Prostate gland (tissue), 2 donors: ENCODE data around the gene FAM216B.

Experiments
- CTCF ChIP-seq, 4 experiments: fragments of 200-600 bp in 2 of 4; fragments of 450-650 bp in 2 of 4; sonication (generic) in 2 of 4; IDR thresholded peaks; 1 replicate in 3 of 4; 2 replicates in 1 of 4; pipeline ENCODE4 v1.5.1; 2016 to 2019; ENCODE audit warnings: antibody characterized with exemption in 4 of 4, mild to moderate bottlenecking in 2 of 4, moderate library complexity in 2 of 4
- POLR2A ChIP-seq: fragments of 450-650 bp; IDR thresholded peaks from one replicate; pipeline ENCODE4 v1.6.1; 2016; ENCODE audit warnings: antibody characterized with exemption, mild to moderate bottlenecking
- POLR2AphosphoS5 ChIP-seq: sonication (generic); formaldehyde crosslinking; IDR thresholded peaks from one replicate; pipeline ENCODE4 v1.6.1; 2017; ENCODE audit warnings: antibody characterized with exemption

- TF ChIP-seq POLR2AphosphoS5 (no peak), CTCF (IDR thresholded peaks at IDR 0.05) (no peak), POLR2A (no peak)
Observed at GRCh38 chr13:42807241-42807640, 25.9 kb downstream of the FAM216B start.
